Measurements from ENCODE around the gene FHOD3.

DNA sequence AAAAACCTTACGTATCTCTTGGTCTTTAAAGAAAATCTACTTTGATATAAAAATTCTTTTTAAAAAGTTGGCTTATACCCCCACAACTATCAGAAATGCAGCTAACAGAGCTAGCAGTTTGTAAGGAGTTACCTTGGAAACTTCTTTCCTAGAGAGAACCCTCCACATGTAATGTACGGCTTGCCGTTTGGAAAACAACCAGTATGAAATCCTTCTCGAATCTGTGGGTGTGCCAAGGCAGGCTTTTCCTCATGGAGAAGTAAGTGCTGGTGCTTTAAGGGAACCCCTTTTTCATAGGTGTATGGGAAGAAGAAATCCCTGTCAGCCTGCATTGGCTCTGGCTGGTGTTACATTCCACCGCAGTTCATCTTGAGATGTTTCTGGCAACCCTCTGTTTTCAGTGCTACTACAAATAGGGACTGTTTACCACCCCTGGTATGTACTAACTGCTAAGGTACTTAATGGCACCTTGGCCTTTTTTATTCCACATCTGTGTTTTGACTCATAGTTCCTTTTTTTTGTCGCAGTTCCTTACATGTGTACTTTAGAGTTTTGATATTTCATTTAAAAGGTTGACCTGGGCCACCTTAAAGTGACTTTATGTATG lies 248.4 kb downstream of the FHOD3 start:
- TF ChIP-seq EP300 (IDR thresholded peaks at IDR 0.05; ENCODE audit: low read depth) (no peak), CTCF (IDR thresholded peaks at IDR 0.05) (no peak), POLR2AphosphoS5 (IDR thresholded peaks at IDR 0.05) (no peak)
